ENCODE data around the gene NDUFA7.
"Not testable (repeated sequence)": the region's sequence is repeated elsewhere in the genome, so short reads cannot be mapped to it uniquely, and the experiment has no call there.

Gene NDUFA7

DNA sequence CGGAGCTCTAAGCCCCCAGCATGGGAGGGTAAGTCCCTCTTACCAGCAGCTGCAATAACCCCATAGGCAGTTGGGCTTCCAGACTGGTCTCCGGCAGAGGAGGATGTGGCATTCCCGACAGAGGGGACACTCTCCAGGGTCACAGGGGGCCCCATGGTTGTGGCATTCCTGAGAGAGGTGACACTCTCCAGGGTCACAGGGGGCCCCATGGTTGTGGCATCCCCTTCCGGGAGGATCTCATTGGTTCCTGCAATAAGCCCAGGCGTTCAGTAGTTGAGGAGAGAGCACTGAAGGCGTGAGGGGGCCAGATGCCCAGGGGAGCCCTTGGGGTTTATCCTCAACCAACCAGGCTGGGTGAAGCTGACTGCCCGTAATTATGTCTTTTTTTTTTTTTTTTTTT lies 18.4 kb downstream of the NDUFA7 start:
- no peak overlapping the region for H3K27ac ChIP-seq
- no peak for TF ChIP-seq CTCF (conservative IDR thresholded peaks at IDR 0.05)

DNA sequence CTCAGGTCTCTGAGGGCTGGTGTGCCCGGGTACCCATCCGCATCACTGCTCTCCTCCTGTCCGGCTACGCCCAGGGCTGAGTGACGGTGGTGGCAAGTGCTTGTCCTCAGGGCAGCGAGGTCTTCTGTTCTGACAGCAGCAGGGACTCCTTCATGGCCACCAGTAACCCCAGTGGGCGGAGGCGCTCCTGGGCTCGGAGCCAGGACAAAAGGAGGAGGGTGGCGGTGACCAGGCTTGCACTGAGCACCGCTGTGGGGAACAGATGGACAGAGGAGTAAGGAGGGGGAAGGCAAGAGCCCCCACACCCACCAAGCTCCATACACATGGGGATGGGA lies 18.9 kb downstream of the NDUFA7 start:
- no peak overlapping the region for H3K27ac ChIP-seq
- no peak for TF ChIP-seq CTCF (conservative IDR thresholded peaks at IDR 0.05)

DNA sequence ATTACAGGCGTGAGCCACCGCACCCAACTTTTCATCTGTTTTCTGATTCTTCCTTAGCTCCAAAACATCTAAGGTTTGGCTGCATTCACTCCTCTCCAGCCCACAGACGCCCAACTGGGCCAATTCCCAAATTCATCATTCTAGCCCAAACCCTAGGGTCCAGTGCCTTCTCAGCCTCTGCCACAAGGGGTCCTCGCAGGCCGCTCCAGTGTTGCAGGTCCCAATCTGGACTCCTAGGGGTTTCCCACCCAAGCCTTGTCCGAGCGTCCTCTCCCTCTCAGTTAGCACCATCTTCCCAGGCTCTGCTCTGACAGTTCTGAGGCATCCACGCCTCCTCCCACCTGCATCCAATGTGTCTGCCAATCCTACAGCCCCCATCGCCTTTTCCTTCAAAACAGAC lies 29.8 kb downstream of the NDUFA7 start:
- H3K27ac ChIP-seq: not testable (repeated sequence)

GRCh38 chr19:8276508-8276907 lies 44.7 kb downstream of the NDUFA7 start:
- H3K27ac ChIP-seq: not testable (repeated sequence)

- TF ChIP-seq CTCF (conservative IDR thresholded peaks at IDR 0.05): no peak
- H3K27ac ChIP-seq: no peak overlapping the region
These were observed 51.5 kb downstream of the NDUFA7 start for GRCh38 chr19:8269724-8270123.

- no peak overlapping the region for H3K27ac ChIP-seq
- no peak for TF ChIP-seq CTCF (conservative IDR thresholded peaks at IDR 0.05)
These were observed 55.3 kb downstream of the NDUFA7 start for GRCh38 chr19:8265872-8266271.

DNA sequence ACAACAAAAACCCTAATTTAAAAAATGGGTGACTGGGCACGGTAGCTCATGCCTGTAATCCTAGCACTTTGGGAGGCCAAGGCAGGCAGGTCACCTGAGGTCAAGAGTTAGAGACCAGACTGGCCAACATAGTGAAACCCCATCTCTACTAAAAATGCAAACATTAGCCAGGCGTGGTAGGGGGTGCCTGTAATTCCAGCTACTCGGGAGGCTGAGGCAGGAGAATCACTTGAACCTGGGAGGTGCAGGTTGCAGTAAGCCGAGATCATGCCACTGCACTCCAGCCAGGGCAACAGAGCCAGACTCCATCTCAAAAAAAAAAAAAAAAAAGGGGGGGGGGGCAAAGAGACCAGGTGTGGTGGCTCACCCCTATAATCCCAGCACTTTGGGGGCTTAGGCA lies 56.9 kb downstream of the NDUFA7 start:
- H3K27ac ChIP-seq: not testable (repeated sequence)

GRCh38 chr19:8262431-8262830 lies 58.7 kb downstream of the NDUFA7 start:
- no peak for TF ChIP-seq CTCF (conservative IDR thresholded peaks at IDR 0.05)
- no peak overlapping the region for H3K27ac ChIP-seq

- no peak for TF ChIP-seq CTCF (conservative IDR thresholded peaks at IDR 0.05)
- no peak overlapping the region for H3K27ac ChIP-seq
These were observed 59.3 kb downstream of the NDUFA7 start for GRCh38 chr19:8261881-8262280.

DNA sequence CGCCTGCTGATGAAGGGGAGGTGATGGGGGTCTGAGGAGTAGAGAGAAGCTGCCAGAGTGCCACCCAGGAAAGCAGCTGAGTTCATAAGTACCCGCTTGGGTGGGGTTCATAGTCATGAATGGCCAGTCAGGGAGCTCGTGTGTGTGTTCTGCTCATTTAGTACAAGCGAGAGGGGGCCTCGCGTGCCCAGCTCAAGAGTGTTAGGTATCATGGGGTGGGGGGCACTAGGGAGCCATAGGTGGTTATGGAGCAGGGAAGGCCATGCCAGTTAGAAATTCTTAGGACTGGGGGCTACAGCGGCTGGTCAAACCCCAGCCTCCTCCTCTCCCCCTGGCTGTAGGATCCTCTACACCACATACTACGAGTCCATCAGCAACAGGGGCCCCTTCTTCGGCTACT lies 59.8 kb downstream of the NDUFA7 start:
- H3K27ac ChIP-seq: no peak overlapping the region
- no peak for TF ChIP-seq CTCF (conservative IDR thresholded peaks at IDR 0.05)
